RWPE1 (cell line): Measurements from ENCODE around the gene CRIP1.

Source experiments
- CTCF ChIA-PET: fragments of 350-600 bp; sonication (Branson Sonifier 250); formaldehyde crosslinking; extraction: SDS; loops from one replicate; lab custom pipeline; 2021; lab: Yijun Ruan, JAX
- POLR2A ChIA-PET: fragments of 400-600 bp; formaldehyde crosslinking; extraction: SDS; loops from one replicate; lab custom pipeline; 2020; ENCODE audit warnings: antibody characterized with exemption; ENCODE audit not compliant: low non-redundant PET; lab: Yijun Ruan, JAX
- DNase-seq: peaks from one replicate; pipeline ENCODE4 v3.0.0; 2012; ENCODE audit warnings: low spot score
- H3K27ac ChIP-seq: fragments of 450-650 bp; 2 replicates; pipeline ENCODE4 v1.5.1; 2017
- TF ChIP-seq, protein P1 (sequence below): fragments of 450-650 bp; conservative IDR thresholded peaks from 2 replicates; pipeline ENCODE4 v1.5.1; 2017; ENCODE audit warnings: low read depth, mild to moderate bottlenecking

The CRIP1 gene

DNA sequence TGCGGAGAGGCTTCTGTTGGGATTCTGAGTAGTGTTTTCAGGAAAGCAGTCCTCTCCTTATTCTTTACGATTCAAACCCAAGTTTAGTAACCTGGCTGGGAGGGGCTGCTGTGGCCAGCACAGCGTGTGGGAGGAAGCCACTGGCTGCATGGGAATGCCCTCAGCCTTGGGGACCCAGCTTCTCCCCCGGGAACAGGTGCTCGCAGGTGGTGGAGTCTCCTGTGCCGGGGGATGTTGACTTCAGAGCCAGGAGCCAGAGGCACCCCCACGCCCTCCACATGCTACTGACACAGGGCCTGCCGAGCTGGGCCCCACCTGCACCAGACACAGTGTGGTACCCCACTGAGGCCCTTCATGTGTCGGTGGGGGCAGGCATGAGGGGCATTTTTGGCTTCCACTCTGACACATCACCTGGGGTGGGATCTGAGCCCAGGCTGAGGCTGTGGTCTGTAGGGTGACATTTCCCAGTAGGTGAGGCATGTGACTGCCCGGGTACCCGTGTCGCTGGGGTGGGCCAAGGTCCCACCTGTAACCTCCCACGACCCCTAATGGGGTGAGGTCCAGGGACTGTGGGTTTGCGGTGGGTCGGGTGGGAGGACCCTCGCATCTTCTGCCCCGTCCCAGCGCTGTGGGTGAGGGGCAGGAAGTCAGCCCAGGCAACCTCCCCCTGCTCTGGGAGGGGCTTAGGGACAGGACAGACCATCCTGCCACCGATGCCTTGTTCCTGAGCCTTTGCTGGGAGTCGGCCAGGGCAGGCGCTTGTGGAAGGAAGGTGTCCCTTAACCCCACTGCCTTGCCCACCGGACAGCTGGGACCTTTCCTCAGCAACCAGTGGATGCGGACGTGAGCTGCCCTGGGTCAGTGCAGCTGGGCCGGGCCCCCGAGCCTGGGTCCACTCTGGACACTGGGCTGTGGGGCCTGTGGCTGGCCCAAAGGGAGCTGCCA, 40.5 kb upstream of the CRIP1 start:
- ChIA-PET CTCF (interaction anchor here (1.2 kb wide), 1 partner anchor 44 kb away, joined by 5 read pairs; no protein-coding TSS in a partner anchor), POLR2A (no interaction called here)
- TF ChIP-seq, protein P1, sequence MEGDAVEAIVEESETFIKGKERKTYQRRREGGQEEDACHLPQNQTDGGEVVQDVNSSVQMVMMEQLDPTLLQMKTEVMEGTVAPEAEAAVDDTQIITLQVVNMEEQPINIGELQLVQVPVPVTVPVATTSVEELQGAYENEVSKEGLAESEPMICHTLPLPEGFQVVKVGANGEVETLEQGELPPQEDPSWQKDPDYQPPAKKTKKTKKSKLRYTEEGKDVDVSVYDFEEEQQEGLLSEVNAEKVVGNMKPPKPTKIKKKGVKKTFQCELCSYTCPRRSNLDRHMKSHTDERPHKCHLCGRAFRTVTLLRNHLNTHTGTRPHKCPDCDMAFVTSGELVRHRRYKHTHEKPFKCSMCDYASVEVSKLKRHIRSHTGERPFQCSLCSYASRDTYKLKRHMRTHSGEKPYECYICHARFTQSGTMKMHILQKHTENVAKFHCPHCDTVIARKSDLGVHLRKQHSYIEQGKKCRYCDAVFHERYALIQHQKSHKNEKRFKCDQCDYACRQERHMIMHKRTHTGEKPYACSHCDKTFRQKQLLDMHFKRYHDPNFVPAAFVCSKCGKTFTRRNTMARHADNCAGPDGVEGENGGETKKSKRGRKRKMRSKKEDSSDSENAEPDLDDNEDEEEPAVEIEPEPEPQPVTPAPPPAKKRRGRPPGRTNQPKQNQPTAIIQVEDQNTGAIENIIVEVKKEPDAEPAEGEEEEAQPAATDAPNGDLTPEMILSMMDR, result no peak
- DNase-seq, result no peak
- H3K27ac ChIP-seq, result peak overlapping the region; percentile 56

DNA sequence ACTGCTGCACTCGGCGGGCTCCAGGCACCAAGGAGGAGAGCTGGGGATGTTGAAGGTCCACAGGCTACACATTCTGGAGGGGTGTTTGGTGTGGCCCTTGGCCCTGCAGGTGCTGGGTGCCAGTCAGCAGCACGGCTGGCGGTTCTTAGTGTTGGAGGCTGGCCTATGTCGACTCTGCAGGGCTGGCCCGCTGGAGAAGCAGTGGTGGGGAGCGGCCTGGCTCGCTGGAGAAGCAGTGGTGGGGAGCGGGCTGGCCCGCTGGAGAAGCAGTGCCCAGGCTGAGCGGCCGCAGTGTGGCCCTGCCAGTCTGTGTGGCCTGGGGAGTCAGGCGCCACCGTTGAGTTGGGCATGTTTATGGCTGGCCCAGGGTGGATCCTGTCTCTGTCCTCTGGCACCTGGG, 39.7 kb upstream of the CRIP1 start:
- ChIA-PET POLR2A (no interaction called here), CTCF (interaction anchor here (1.2 kb wide), 1 partner anchor 43 kb away, joined by 5 read pairs; no protein-coding TSS in a partner anchor)
- TF ChIP-seq, protein P1, result no peak
- peak overlapping the region; percentile 56 for H3K27ac ChIP-seq
- no peak for DNase-seq

GRCh38 chr14:105447651-105448640, 38.7 kb upstream of the CRIP1 start:
- H3K27ac ChIP-seq, result peak overlapping the region; percentile 56
- ChIA-PET CTCF (interaction anchor here (0.5 to 1.4 kb wide), 17 partner anchors 9 to 1337 kb away, joined by 3 to 5 read pairs (median 3); partner anchors contain the start of gene TEDC1), POLR2A (no interaction called here)
- TF ChIP-seq, protein P1, result no peak
- no peak for DNase-seq

DNA sequence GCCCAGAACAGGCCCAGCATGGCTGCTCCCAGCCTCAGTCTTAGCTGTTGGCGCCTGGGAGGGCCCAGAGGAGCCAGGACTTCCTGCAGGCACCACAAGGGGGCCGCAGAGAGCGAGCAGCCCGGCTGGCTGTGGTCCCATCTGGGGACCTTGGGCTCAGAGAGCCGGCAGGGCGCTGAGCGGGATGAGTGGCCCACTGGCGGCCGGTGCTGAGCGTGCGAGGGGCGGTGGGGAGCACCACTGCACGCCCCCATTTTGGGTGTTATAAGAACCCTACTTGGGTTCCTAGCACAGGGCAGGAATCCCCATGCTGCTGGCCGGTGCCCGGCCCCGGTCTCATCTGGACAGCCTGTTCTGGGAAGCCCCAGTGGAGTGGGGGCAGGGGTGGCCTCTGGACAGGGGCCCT, 38.0 kb upstream of the CRIP1 start:
- peak; percentile 45 for DNase-seq
- ChIA-PET POLR2A (no interaction called here), CTCF (interaction anchor here (0.5 to 1.4 kb wide), 16 partner anchors 8 to 1336 kb away, joined by 3 to 5 read pairs (median 3); partner anchors contain the start of gene TEDC1)
- TF ChIP-seq, protein P1, result peak; percentile 86
- peak overlapping the region; percentile 56 for H3K27ac ChIP-seq

GRCh38 chr14:105449276-105450122, 37.2 kb upstream of the CRIP1 start:
- ChIA-PET POLR2A (no interaction called here), CTCF (interaction anchor here (0.7 to 1.1 kb wide), 2 partner anchors 8 to 31 kb away, joined by 3 read pairs; no protein-coding TSS in a partner anchor)
- TF ChIP-seq, protein P1, result no peak

More at GRCh38 chr14:105449276-105450122, 37.2 kb upstream of the CRIP1 start:
- DNase-seq, result no peak
- peak overlapping the region; percentile 56 for H3K27ac ChIP-seq
